Endothelial cell of umbilical vein (primary cell): ENCODE measurements around the gene HTRA2.

ENCODE experiments used
- CTCF ChIP-seq, 2 donors: IDR thresholded peaks; 1 replicate in 1 of 2; 2 replicates in 1 of 2; pipeline ENCODE4 v1.5.1; 2011; ENCODE audit warnings: low read length in 2 of 2, mild to moderate bottlenecking in 2 of 2, moderate library complexity in 2 of 2, control low read depth in 1 of 2, inconsistent platforms in 1 of 2, low read depth in 1 of 2; ENCODE audit not compliant: insufficient read depth in 1 of 2; ENCODE audit errors: extremely low read depth in 1 of 2
- EZH2 ChIP-seq: IDR thresholded peaks from 2 replicates; pipeline ENCODE4 v1.6.1; 2012; ENCODE audit warnings: borderline replicate concordance, low read depth, mild to moderate bottlenecking, moderate library complexity, low read length, inconsistent platforms; ENCODE audit not compliant: severe bottlenecking
- GATA2 ChIP-seq: IDR thresholded peaks from 2 replicates; pipeline ENCODE4 v1.7.0; 2011; ENCODE audit warnings: low read depth, mild to moderate bottlenecking, moderate library complexity, mixed read lengths, low read length; ENCODE audit not compliant: insufficient read length, insufficient read depth
- MYC ChIP-seq: IDR thresholded peaks from one replicate; pipeline ENCODE4 v1.6.1; 2011; ENCODE audit warnings: mild to moderate bottlenecking, low read depth, low read length
- POLR2A ChIP-seq: IDR thresholded peaks from 2 replicates; pipeline ENCODE4 v1.6.1; 2012; ENCODE audit warnings: low read depth, mild to moderate bottlenecking, control low read depth, low read length
- POLR2AphosphoS5 ChIP-seq: IDR thresholded peaks from 2 replicates; pipeline ENCODE4 v1.6.1; 2012; ENCODE audit warnings: low read depth, mild to moderate bottlenecking, control low read depth, low read length, moderate library complexity; ENCODE audit not compliant: insufficient read depth

- TF ChIP-seq POLR2A (no peak), CTCF (IDR thresholded peaks at IDR 0.05; ENCODE audit: extremely low read depth in 1 of 2, insufficient read depth in 1 of 2, low read depth in 1 of 2, low read length in 2 of 2) (no peak), GATA2 (no peak), EZH2 (no peak), POLR2AphosphoS5 (no peak), MYC (no peak)
These were observed 40.9 kb upstream of the HTRA2 start for GRCh38 chr2:74488643-74489481.
